ENCODE measurements around the gene AGBL3. TPM values are rescaled to one million over a fixed set of nuclear protein-coding genes. Genes with fewer than 3 reads are reported as not detected.

The AGBL3 gene
- total and polyA plus RNA-seq, 9 of the 15 experiments (the other 6 are each of a cell fraction or from before 2014, with no cell fraction given) = 0.54 to 2.9 (median 1.7) TPM

GRCh38 chr7:135147899-135148721 is 161.8 kb downstream of the AGBL3 start, which contains the start of gene TMEM140 (continued):
- no peak for TF ChIP-seq SPI1 (IDR thresholded peaks at IDR 0.05; ENCODE audit: borderline replicate concordance, low read depth, low read length)
- 0 out of 4 replicates have a peak, but pooled peaks of 1 of the 2 experiments have one; percentile 40 for TF ChIP-seq HDAC1 (IDR thresholded peaks at IDR 0.05)
- no peak for TF ChIP-seq ZNF77 (CRISPR knock-in tag; IDR thresholded peaks at IDR 0.05)
- TF ChIP-seq CGGBP1 (CRISPR knock-in tag; IDR thresholded peaks at IDR 0.05) = no peak
- no peak for TF ChIP-seq SRSF1 (IDR thresholded peaks at IDR 0.05; ENCODE audit: low read depth, low read length)
- no peak for TF ChIP-seq ZSCAN29 (IDR thresholded peaks at IDR 0.05)
- no peak for TF ChIP-seq MYBL2 (IDR thresholded peaks at IDR 0.05; ENCODE audit: low read depth)
- no peak for TF ChIP-seq MYBL2 (CRISPR knock-in tag; IDR thresholded peaks at IDR 0.05; ENCODE audit: borderline replicate concordance)
- no peak for TF ChIP-seq POLR2G (IDR thresholded peaks at IDR 0.05; ENCODE audit: low read depth, low read length)
- no peak; the same call in 1 of the 2 replicates for TF ChIP-seq SMARCA4 (IDR thresholded peaks at IDR 0.05)
- TF ChIP-seq DLX4 (CRISPR knock-in tag; IDR thresholded peaks at IDR 0.05) = no peak
- no peak for TF ChIP-seq ZC3H8 (IDR thresholded peaks at IDR 0.05)
- TF ChIP-seq ZKSCAN3 (CRISPR knock-in tag; IDR thresholded peaks at IDR 0.05) = no peak
- no peak for TF ChIP-seq HMG20A (CRISPR knock-in tag; conservative IDR thresholded peaks at IDR 0.05)
- peak; percentile 33; the same call in 1 of the 2 replicates for TF ChIP-seq JUN (IDR thresholded peaks at IDR 0.05; ENCODE audit: borderline replicate concordance, low read depth, low read length)
- TF ChIP-seq JUN (CRISPR knock-in tag; IDR thresholded peaks at IDR 0.05; ENCODE audit: borderline replicate concordance) = no peak
- peak in 1 of 2 experiments; percentile 78; a peak in 2 of 4 replicates for TF ChIP-seq KDM1A (IDR thresholded peaks at IDR 0.05)
- TF ChIP-seq CLOCK (CRISPR knock-in tag; IDR thresholded peaks at IDR 0.05; ENCODE audit: borderline replicate concordance) = no peak
- no peak for TF ChIP-seq NFATC3 (IDR thresholded peaks at IDR 0.05)
- no peak for TF ChIP-seq RBM22 (IDR thresholded peaks at IDR 0.05; ENCODE audit: low read depth, low read length, poor library complexity, severe bottlenecking)
- no peak for TF ChIP-seq CBX8 (IDR thresholded peaks at IDR 0.05; ENCODE audit: borderline replicate concordance, extremely low read depth, low read depth, low read length, poor library complexity, severe bottlenecking)
- TF ChIP-seq TOE1 (IDR thresholded peaks at IDR 0.05; ENCODE audit: borderline replicate concordance) = no peak
- TF ChIP-seq TOE1 (CRISPR knock-in tag; IDR thresholded peaks at IDR 0.05; ENCODE audit: borderline replicate concordance, low read depth) = no peak
- no peak for TF ChIP-seq ZNF512 (tag; IDR thresholded peaks at IDR 0.05)
- TF ChIP-seq KLF6 (CRISPR knock-in tag; IDR thresholded peaks at IDR 0.05; ENCODE audit: borderline replicate concordance) = 0 out of 2 replicates have a peak, but pooled peaks have one; percentile 0
